Measurements from ENCODE around the gene MRPL57. TPM values are rescaled to one million over a fixed set of nuclear protein-coding genes. Genes with fewer than 3 reads are reported as not detected.

The MRPL57 gene
- 21.5 to 27.8 TPM (median 24.8 TPM) in 5 replicates for total RNA-seq (2022; extraction: Qiagen RNA extraction; ENCODE audit: low read depth)

DNA sequence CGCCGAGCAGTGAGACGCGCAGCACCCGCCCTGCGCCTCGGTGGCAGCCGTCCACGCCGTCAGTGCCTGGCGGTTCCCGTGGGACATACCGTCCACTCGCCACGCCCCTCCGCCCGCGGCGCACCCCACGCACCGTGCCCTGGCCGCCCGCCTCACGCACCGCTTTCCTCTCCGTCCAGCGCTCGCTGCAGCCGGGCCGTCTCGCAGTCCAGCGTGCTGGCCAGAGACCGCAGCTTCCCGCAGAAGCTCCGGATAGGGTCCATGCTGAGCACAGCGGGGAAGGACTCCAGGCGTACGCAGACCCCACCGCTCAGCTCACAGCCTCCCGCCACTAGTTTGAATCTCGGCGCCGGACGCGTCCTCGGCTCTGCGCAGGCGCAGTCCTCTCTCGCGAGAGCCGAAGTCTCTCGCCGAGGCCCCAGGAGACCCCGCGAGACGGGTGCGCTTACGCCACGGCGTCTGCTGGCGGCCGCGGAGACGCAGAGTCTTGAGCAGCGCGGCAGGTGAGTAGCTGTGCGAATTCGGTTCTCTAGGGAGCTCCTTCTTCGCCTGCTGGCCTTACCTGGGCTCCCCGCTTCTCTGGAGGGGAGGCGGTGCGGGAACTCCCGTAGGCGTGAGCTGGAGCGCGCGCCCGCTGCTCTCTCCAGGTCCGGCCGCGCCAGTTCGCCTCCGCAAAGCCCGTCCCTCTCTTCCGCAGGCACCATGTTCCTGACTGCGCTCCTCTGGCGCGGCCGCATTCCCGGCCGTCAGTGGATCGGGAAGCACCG is at the start of gene MRPL57, which contains the start of gene SKA3:
MRPL57 (plus strand) TSS at position 444 of the 767 bp plus-strand sequence; CDS start at position 703, 259 bp downstream.
SKA3 (minus strand) TSS at position 338 of the 767 bp plus-strand sequence; CDS start at position 263, 75 bp downstream.

Other genes with a start within 250 kb of the MRPL57 start
- 9.3 to 10.2 TPM (median 9.4 TPM) in 5 replicates for gene LATS2, start 115.1 kb upstream of the MRPL57 start, total RNA-seq (2022; extraction: Qiagen RNA extraction; ENCODE audit: low read depth)
- gene SAP18, start 36.5 kb upstream of the MRPL57 start, total RNA-seq (2022; extraction: Qiagen RNA extraction; ENCODE audit: low read depth) = 111 to 177 TPM (median 154 TPM) in 5 replicates
- 11.8 to 17.0 TPM (median 13.3 TPM) in 5 replicates for gene SKA3, start 106 bp upstream of the MRPL57 start, total RNA-seq (2022; extraction: Qiagen RNA extraction; ENCODE audit: low read depth)